ENCODE measurements around the gene STARD10. TPM values are rescaled to one million over a fixed set of nuclear protein-coding genes. Genes with fewer than 3 reads are reported as not detected.
A peak's percentile ranks its signal among the peaks of the same experiment; 100 is the strongest.

STARD10 gene
- total and polyA plus RNA-seq, 9 of the 15 experiments (the other 6 are each of a cell fraction or from before 2014, with no cell fraction given), result 0.15 to 52.9 (median 32.3) TPM

DNA sequence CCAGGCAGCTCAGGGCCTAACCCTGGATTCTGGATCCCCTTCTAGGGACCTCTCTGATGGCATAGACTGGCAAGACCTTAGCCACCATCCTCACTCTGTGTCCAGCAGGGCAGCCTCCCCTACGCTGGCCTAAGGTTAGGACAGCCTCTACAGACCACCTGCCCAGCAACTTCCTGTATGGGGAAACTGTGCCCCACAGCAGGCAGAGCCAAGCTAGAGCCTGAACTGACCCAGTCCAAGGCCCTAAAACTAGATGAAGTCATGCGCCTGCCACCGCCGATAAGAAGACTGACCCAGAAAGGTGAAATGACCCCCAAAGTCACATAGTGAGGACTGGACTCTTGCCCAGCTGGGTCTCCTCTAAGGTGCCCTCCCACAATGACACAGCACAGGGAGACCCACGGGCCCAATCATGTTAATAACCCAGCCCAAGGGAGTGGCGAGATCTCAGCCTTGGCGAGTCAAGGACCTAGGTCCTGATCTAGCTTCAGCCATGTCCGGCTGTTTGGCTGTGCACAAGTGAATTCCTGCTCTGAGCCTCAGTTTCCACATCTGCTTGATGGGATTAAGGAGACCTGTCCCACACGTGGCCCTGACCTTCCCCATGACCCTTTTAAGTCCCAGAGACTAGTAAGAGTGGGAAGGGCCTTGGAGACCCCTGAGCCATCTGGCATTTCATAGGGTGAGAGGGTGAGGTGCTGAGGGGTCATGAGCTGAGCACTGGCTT lies 17.6 kb downstream of the STARD10 start (continued):
- TF ChIP-seq RB1 (IDR thresholded peaks at IDR 0.05; ENCODE audit: low read depth) (no peak), ZNF347 (CRISPR knock-in tag; IDR thresholded peaks at IDR 0.05; ENCODE audit: low read depth) (no peak), SRSF1 (IDR thresholded peaks at IDR 0.05; ENCODE audit: low read depth, low read length) (no peak), POLR2AphosphoS5 (IDR thresholded peaks at IDR 0.05; ENCODE audit: control insufficient read depth, insufficient read depth, low read depth, low read length) (peak; percentile 64), CHCHD3 (CRISPR knock-in tag; IDR thresholded peaks at IDR 0.05) (no peak), ZNF23 (CRISPR knock-in tag; IDR thresholded peaks at IDR 0.05) (no peak), NFYB (IDR thresholded peaks at IDR 0.05; ENCODE audit: extremely low read depth, insufficient read length) (no peak), FOXJ3 (CRISPR knock-in tag; IDR thresholded peaks at IDR 0.05) (no peak), ZFX (CRISPR knock-in tag; IDR thresholded peaks at IDR 0.05) (peak; percentile 78), TEAD1 (CRISPR knock-in tag; IDR thresholded peaks at IDR 0.05) (peak in 1 of 2 experiments; percentile 66; a peak in 2 of 4 replicates), SRSF9 (IDR thresholded peaks at IDR 0.05; ENCODE audit: borderline replicate concordance, low read depth, low read length) (no peak), HEY1 (CRISPR knock-in tag; IDR thresholded peaks at IDR 0.05; ENCODE audit: borderline replicate concordance) (no peak), ILK (tag; IDR thresholded peaks at IDR 0.05; ENCODE audit: borderline replicate concordance, low read depth) (no peak), MAFG (tag; conservative IDR thresholded peaks at IDR 0.05) (peak; percentile 79), GATA2 (CRISPR knock-in tag; IDR thresholded peaks at IDR 0.05) (peak; percentile 59), XRCC5 (IDR thresholded peaks at IDR 0.05; ENCODE audit: low read depth, low read length) (0 out of 2 replicates have a peak, but pooled peaks have one; percentile 18), NCOA4 (IDR thresholded peaks at IDR 0.05; ENCODE audit: partially characterized antibody) (no peak), ZKSCAN3 (CRISPR knock-in tag; IDR thresholded peaks at IDR 0.05) (no peak), U2AF2 (optimal IDR thresholded peaks at IDR 0.05; ENCODE audit: low read depth, low read length) (no peak), TFAM (CRISPR knock-in tag; conservative IDR thresholded peaks at IDR 0.05) (no peak)
- TF ChIP-seq, protein P1, sequence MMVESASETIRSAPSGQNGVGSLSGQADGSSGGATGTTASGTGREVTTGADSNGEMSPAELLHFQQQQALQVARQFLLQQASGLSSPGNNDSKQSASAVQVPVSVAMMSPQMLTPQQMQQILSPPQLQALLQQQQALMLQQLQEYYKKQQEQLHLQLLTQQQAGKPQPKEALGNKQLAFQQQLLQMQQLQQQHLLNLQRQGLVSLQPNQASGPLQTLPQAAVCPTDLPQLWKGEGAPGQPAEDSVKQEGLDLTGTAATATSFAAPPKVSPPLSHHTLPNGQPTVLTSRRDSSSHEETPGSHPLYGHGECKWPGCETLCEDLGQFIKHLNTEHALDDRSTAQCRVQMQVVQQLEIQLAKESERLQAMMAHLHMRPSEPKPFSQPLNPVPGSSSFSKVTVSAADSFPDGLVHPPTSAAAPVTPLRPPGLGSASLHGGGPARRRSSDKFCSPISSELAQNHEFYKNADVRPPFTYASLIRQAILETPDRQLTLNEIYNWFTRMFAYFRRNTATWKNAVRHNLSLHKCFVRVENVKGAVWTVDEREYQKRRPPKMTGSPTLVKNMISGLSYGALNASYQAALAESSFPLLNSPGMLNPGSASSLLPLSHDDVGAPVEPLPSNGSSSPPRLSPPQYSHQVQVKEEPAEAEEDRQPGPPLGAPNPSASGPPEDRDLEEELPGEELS (CRISPR knock-in tag; IDR thresholded peaks at IDR 0.05; ENCODE audit: borderline replicate concordance), result no peak
- TF ChIP-seq, protein P2, sequence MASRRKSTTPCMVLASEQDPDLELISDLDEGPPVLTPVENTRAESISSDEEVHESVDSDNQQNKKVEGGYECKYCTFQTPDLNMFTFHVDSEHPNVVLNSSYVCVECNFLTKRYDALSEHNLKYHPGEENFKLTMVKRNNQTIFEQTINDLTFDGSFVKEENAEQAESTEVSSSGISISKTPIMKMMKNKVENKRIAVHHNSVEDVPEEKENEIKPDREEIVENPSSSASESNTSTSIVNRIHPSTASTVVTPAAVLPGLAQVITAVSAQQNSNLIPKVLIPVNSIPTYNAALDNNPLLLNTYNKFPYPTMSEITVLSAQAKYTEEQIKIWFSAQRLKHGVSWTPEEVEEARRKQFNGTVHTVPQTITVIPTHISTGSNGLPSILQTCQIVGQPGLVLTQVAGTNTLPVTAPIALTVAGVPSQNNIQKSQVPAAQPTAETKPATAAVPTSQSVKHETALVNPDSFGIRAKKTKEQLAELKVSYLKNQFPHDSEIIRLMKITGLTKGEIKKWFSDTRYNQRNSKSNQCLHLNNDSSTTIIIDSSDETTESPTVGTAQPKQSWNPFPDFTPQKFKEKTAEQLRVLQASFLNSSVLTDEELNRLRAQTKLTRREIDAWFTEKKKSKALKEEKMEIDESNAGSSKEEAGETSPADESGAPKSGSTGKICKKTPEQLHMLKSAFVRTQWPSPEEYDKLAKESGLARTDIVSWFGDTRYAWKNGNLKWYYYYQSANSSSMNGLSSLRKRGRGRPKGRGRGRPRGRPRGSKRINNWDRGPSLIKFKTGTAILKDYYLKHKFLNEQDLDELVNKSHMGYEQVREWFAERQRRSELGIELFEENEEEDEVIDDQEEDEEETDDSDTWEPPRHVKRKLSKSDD (conservative IDR thresholded peaks at IDR 0.05; ENCODE audit: low read length), result 0 out of 2 replicates have a peak, but pooled peaks have one; percentile 25
- TF ChIP-seq, protein P3, sequence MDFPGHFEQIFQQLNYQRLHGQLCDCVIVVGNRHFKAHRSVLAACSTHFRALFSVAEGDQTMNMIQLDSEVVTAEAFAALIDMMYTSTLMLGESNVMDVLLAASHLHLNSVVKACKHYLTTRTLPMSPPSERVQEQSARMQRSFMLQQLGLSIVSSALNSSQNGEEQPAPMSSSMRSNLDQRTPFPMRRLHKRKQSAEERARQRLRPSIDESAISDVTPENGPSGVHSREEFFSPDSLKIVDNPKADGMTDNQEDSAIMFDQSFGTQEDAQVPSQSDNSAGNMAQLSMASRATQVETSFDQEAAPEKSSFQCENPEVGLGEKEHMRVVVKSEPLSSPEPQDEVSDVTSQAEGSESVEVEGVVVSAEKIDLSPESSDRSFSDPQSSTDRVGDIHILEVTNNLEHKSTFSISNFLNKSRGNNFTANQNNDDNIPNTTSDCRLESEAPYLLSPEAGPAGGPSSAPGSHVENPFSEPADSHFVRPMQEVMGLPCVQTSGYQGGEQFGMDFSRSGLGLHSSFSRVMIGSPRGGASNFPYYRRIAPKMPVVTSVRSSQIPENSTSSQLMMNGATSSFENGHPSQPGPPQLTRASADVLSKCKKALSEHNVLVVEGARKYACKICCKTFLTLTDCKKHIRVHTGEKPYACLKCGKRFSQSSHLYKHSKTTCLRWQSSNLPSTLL (IDR thresholded peaks at IDR 0.05), result no peak

Data from K562 (cell line).